Testis (tissue), 3 donors: ENCODE data around the gene KIF1C. TPM values are rescaled to one million over a fixed set of nuclear protein-coding genes. Genes with fewer than 3 reads are reported as not detected.

ENCODE experiments used
- DNase-seq: peaks from one replicate; pipeline ENCODE4 v3.0.0-alpha.2; 2019
- H3K27ac ChIP-seq, 2 donors: fragments of 200-600 bp; sonication (generic); one replicate each; pipeline ENCODE4 v1.5.1; 2019
- H3K27me3 ChIP-seq: fragments of 200-600 bp; sonication (generic); one replicate; pipeline ENCODE4 v1.5.1; 2019
- H3K36me3 ChIP-seq: fragments of 200-600 bp; sonication (generic); one replicate; pipeline ENCODE4 v1.5.1; 2017; ENCODE audit warnings: low read depth; ENCODE audit errors: missing control alignments
- H3K4me1 ChIP-seq: fragments of 200-600 bp; sonication (generic); one replicate; pipeline ENCODE4 v1.5.1; 2019
- H3K4me3 ChIP-seq, 2 donors: fragments of 200-600 bp; sonication (generic); one replicate each; pipeline ENCODE4 v1.5.1; 2017 to 2019
- H3K9me3 ChIP-seq: fragments of 200-600 bp; sonication (generic); one replicate; pipeline ENCODE4 v1.5.1; 2017
- CTCF ChIP-seq, 3 experiments: fragments of 450-650 bp in 2 of 3; fragments of 200-600 bp in 1 of 3; sonication (generic) in 1 of 3; IDR thresholded peaks; one replicate each; pipeline ENCODE4 v1.5.1; 2016 to 2019; ENCODE audit warnings: antibody characterized with exemption in 3 of 3, mild to moderate bottlenecking in 2 of 3, moderate library complexity in 1 of 3
- POLR2A ChIP-seq: fragments of 450-650 bp; IDR thresholded peaks from one replicate; pipeline ENCODE4 v1.6.1; 2017; ENCODE audit warnings: antibody characterized with exemption, mild to moderate bottlenecking, moderate library complexity
- WGBS, 2 donors: methylation state at CpG; one replicate each; pipeline ENCODE4 v1.1.5; 2018; 5-methylcytosine and 5-hydroxymethylcytosine counted together
- intact Hi-C: fragments of 100-400 bp; cut with DNase I; formaldehyde crosslinking; loops from one replicate; pipeline ENCODE4 v1.15.1; 2023; ENCODE audit warnings: low total_unique reads
- polyA plus RNA-seq: library from polyadenylated mRNA; stranded (reverse); fragments of 350-450 nt; fragmentation: Illumina TruSeq; extraction: RNeasy Lipid Tissue Mini Kit (QIAGEN cat#74804); gene quantifications from one replicate; pipeline ENCODE4 v1.2.3, GENCODE V29; 2014; ENCODE audit warnings: low read depth, low replicate concordance; ENCODE audit not compliant: insufficient read depth
- total RNA-seq, 2 donors: library from RNA; depleted of rRNA; stranded (reverse); fragments of >200 nt; gene quantifications; one replicate each; pipeline ENCODE4 v1.2.3, GENCODE V29; 2016

The KIF1C gene
- total and polyA plus RNA-seq, 3 donors from 2014 or later: 51.1 to 79.9 (median 54.1) TPM

GRCh38 chr17:4960279-4960922 is 37.3 kb upstream of the KIF1C start:
- H3K4me3 ChIP-seq: no peak overlapping the region
- no peak for DNase-seq
- TF ChIP-seq CTCF (IDR thresholded peaks at IDR 0.05) (no peak), POLR2A (no peak)
- H3K27ac ChIP-seq: no peak overlapping the region
- intact Hi-C loops: no loop called here
- no peaks in the 10 kb centered on the region for H3K36me3 ChIP-seq
- WGBS, 2 donors: 88 to 90% methylated on average over 9 of the region's 9 CpGs
- H3K4me1 ChIP-seq: peaks cover 2% of the 10 kb centered on the region
- no peaks in the 10 kb centered on the region for H3K9me3 ChIP-seq
- H3K27me3 ChIP-seq: no peaks in the 10 kb centered on the region

GRCh38 chr17:4965311-4965986 is 32.3 kb upstream of the KIF1C start:
- Histone ChIP-seq H3K4me1 (peaks cover 22% of the 10 kb centered on the region), H3K36me3 (no peaks in the 10 kb centered on the region), H3K4me3 (no peak overlapping the region), H3K27me3 (no peaks in the 10 kb centered on the region), H3K27ac (no peak overlapping the region), H3K9me3 (no peaks in the 10 kb centered on the region)
- no peak for DNase-seq
- TF ChIP-seq CTCF (IDR thresholded peaks at IDR 0.05) (no peak), POLR2A (no peak)
- intact Hi-C loops: no loop called here
- WGBS, 2 donors: 76 to 78% methylated on average over 15 of the region's 15 CpGs

- no peak for TF ChIP-seq POLR2A
- TF ChIP-seq CTCF (IDR thresholded peaks at IDR 0.05): no peak
- no peaks in the 10 kb centered on the region for H3K27me3 ChIP-seq
- 0 to 1% methylated on average over 23 to 30 of the region's 42 CpGs for WGBS, 2 donors
- no peaks in the 10 kb centered on the region for H3K36me3 ChIP-seq
- H3K9me3 ChIP-seq: no peaks in the 10 kb centered on the region
- intact Hi-C loops: no loop called here
- DNase-seq: peak; percentile 99
- peak overlapping the region; percentile 87 to 97 for H3K27ac ChIP-seq
- peak overlapping the region; percentile 67 to 76 for H3K4me3 ChIP-seq
- H3K4me1 ChIP-seq: peaks cover 22% of the 10 kb centered on the region
Measured at GRCh38 chr17:4966844-4967538, 30.8 kb upstream of the KIF1C start.

- Histone ChIP-seq H3K4me1 (peaks cover 22% of the 10 kb centered on the region), H3K9me3 (no peaks in the 10 kb centered on the region), H3K36me3 (no peaks in the 10 kb centered on the region), H3K27ac (peak within 1 kb of the TSS; percentile 87 to 97), H3K27me3 (no peaks in the 10 kb centered on the region), H3K4me3 (peak within 1 kb of the TSS; percentile 67 to 76)
- intact Hi-C loops: no loop called here
- 0 to 1% methylated on average over 28 to 66 of the region's 66 CpGs for WGBS, 2 donors
- peak; percentile 96 for DNase-seq
- TF ChIP-seq CTCF (IDR thresholded peaks at IDR 0.05) (peak in 2 of 3 experiments; percentile 5 to 18), POLR2A (peak; percentile 23)
Measured at GRCh38 chr17:4967539-4968485, 29.9 kb upstream of the KIF1C start, which contains the start of gene SPAG7. Gene SPAG7 (minus strand): TSS chr17:4967817. CDS start chr17:4967804, 13 bp downstream.
